EL (cell line): ENCODE measurements around the gene ACAP2.
"Not testable (repeated sequence)": the region's sequence is repeated elsewhere in the genome, so short reads cannot be mapped to it uniquely, and the experiment has no call there.

ENCODE experiments used
- DNase-seq: peaks from one replicate; pipeline ENCODE4 v3.0.0-alpha.2; 2016

The ACAP2 gene

GRCh38 chr3:195443391-195443989, 670 bp upstream of the ACAP2 start:
- DNase-seq = no peak

GRCh38 chr3:195441992-195442572, 738 bp downstream of the ACAP2 start:
- DNase-seq = peak; percentile 40

GRCh38 chr3:195441476-195441991, 1.3 kb downstream of the ACAP2 start:
- DNase-seq = peak; percentile 70

GRCh38 chr3:195441051-195441450, 1.8 kb downstream of the ACAP2 start:
- no peak for DNase-seq

GRCh38 chr3:195440379-195440778, 2.4 kb downstream of the ACAP2 start:
- no peak for DNase-seq

- DNase-seq = no peak
Observed at GRCh38 chr3:195438371-195438770, 4.4 kb downstream of the ACAP2 start.

GRCh38 chr3:195425849-195426248, 17.0 kb downstream of the ACAP2 start:
- no peak for DNase-seq

- no peak for DNase-seq
Observed at GRCh38 chr3:195423818-195424217, 19.0 kb downstream of the ACAP2 start.

- no peak for DNase-seq
Observed at GRCh38 chr3:195421400-195421799, 21.4 kb downstream of the ACAP2 start.

- no peak for DNase-seq
Observed at GRCh38 chr3:195416795-195417194, 26.0 kb downstream of the ACAP2 start.

- DNase-seq = peak; percentile 40
Observed at GRCh38 chr3:195411836-195412235, 31.0 kb downstream of the ACAP2 start.

- DNase-seq = no peak
Observed at GRCh38 chr3:195410546-195410945, 32.3 kb downstream of the ACAP2 start.

- no peak for DNase-seq
Observed at GRCh38 chr3:195407531-195408409, 35.0 kb downstream of the ACAP2 start.

- no peak for DNase-seq
Observed at GRCh38 chr3:195405651-195406050, 37.2 kb downstream of the ACAP2 start.

GRCh38 chr3:195403841-195404408, 38.9 kb downstream of the ACAP2 start:
- peak; percentile 50 for DNase-seq

- no peak for DNase-seq
Observed at GRCh38 chr3:195403244-195403643, 39.6 kb downstream of the ACAP2 start.

GRCh38 chr3:195401943-195402342, 40.9 kb downstream of the ACAP2 start:
- DNase-seq = no peak

- not testable (repeated sequence) for DNase-seq
Observed at GRCh38 chr3:195398460-195398859, 44.4 kb downstream of the ACAP2 start.

GRCh38 chr3:195397524-195397923, 45.3 kb downstream of the ACAP2 start:
- no peak for DNase-seq

- no peak for DNase-seq
Observed at GRCh38 chr3:195395208-195395816, 47.5 kb downstream of the ACAP2 start.

- no peak for DNase-seq
Observed at GRCh38 chr3:195394700-195395099, 48.1 kb downstream of the ACAP2 start.

- no peak for DNase-seq
Observed at GRCh38 chr3:195394024-195394423, 48.8 kb downstream of the ACAP2 start.

GRCh38 chr3:195388380-195388779, 54.4 kb downstream of the ACAP2 start:
- no peak for DNase-seq
